Measurements from ENCODE around the gene DNAAF1. TPM values are rescaled to one million over a fixed set of nuclear protein-coding genes. Genes with fewer than 3 reads are reported as not detected.

The DNAAF1 gene
- total RNA-seq, 2 experiments from 2014 or later = 0.39 TPM; not detected in 1

GRCh38 chr16:84161037-84161436, 15.9 kb downstream of the DNAAF1 start:
- Mint-ChIP-seq H3K4me3 (no peak overlapping the region), H3K27ac (no peak overlapping the region), H3K27me3 (peaks cover 25% of the 10 kb centered on the region), H3K36me3 (ENCODE audit: low read depth) (no peaks in the 10 kb centered on the region), H3K4me1 (peaks cover 2% of the 10 kb centered on the region), H3K9me3 (ENCODE audit: low read depth) (no peaks in the 10 kb centered on the region)
- CTCF ChIA-PET = interaction anchor here (0.8 to 1.4 kb wide), 2 partner anchors 15 to 98 kb away, joined by 3 to 4 read pairs; no protein-coding TSS in a partner anchor
- POLR2A ChIA-PET = no interaction called here
- intact Hi-C loops (cut with DNase I, micrococcal nuclease) = no loop called here
- DNase-seq = no peak
- no peak for ATAC-seq

- H3K9me3 Mint-ChIP-seq (ENCODE audit: low read depth) = no peaks in the 10 kb centered on the region
- no peak overlapping the region for H3K27ac Mint-ChIP-seq
- peaks cover 23% of the 10 kb centered on the region for H3K27me3 Mint-ChIP-seq
- ChIA-PET CTCF (interaction anchor here (0.8 to 1.4 kb wide), 2 partner anchors 14 to 99 kb away, joined by 3 to 4 read pairs; no protein-coding TSS in a partner anchor), POLR2A (no interaction called here)
- intact Hi-C loops (cut with DNase I, micrococcal nuclease) = no loop called here
- DNase-seq = no peak
- no peak overlapping the region for H3K4me3 Mint-ChIP-seq
- H3K36me3 Mint-ChIP-seq (ENCODE audit: low read depth) = no peaks in the 10 kb centered on the region
- H3K4me1 Mint-ChIP-seq = no peaks in the 10 kb centered on the region
- ATAC-seq = no peak
These were observed 16.7 kb downstream of the DNAAF1 start for GRCh38 chr16:84161801-84162200.

GRCh38 chr16:84165746-84166145, 20.6 kb downstream of the DNAAF1 start:
- Mint-ChIP-seq H3K36me3 (ENCODE audit: low read depth) (no peaks in the 10 kb centered on the region), H3K27ac (no peak overlapping the region), H3K27me3 (peaks cover 22% of the 10 kb centered on the region), H3K9me3 (ENCODE audit: low read depth) (no peaks in the 10 kb centered on the region), H3K4me3 (no peak overlapping the region), H3K4me1 (no peaks in the 10 kb centered on the region)
- ChIA-PET CTCF (interaction anchor here (0.6 to 2.1 kb wide), 3 partner anchors 9 to 77 kb away, joined by 3 to 8 read pairs (median 3); no protein-coding TSS in a partner anchor), POLR2A (no interaction called here)
- DNase-seq = no peak
- intact Hi-C loops (cut with DNase I, micrococcal nuclease) = no loop called here
- ATAC-seq = no peak

- H3K9me3 Mint-ChIP-seq (ENCODE audit: low read depth) = no peaks in the 10 kb centered on the region
- H3K4me3 Mint-ChIP-seq = no peak overlapping the region
- DNase-seq = peak; percentile 59
- peaks cover 20% of the 10 kb centered on the region for H3K27me3 Mint-ChIP-seq
- intact Hi-C loops (cut with DNase I, micrococcal nuclease) = no loop called here
- no peak overlapping the region for H3K27ac Mint-ChIP-seq
- no peaks in the 10 kb centered on the region for H3K4me1 Mint-ChIP-seq
- no peaks in the 10 kb centered on the region for H3K36me3 Mint-ChIP-seq (ENCODE audit: low read depth)
- CTCF ChIA-PET = interaction anchor here (0.6 to 2.1 kb wide), 8 partner anchors 9 to 327 kb away, joined by 3 to 8 read pairs (median 4); no protein-coding TSS in a partner anchor
- POLR2A ChIA-PET = no interaction called here
- ATAC-seq = peak; percentile 70
These were observed 21.9 kb downstream of the DNAAF1 start for GRCh38 chr16:84166796-84167695.

GRCh38 chr16:84169765-84170310, 24.7 kb downstream of the DNAAF1 start:
- ATAC-seq (no peak), DNase-seq (no peak)
- no peak overlapping the region for H3K27ac Mint-ChIP-seq
- POLR2A ChIA-PET = interaction anchor here (0.6 kb wide), 1 partner anchor 327 kb away, joined by 4 read pairs; no protein-coding TSS in a partner anchor
- intact Hi-C loops (cut with DNase I, micrococcal nuclease) = no loop called here
- CTCF ChIA-PET = interaction anchor here (0.6 to 1.6 kb wide), 9 partner anchors 14 to 343 kb away, joined by 3 to 7 read pairs (median 3); partner anchors contain the start of gene MBTPS1
- peaks cover 15% of the 10 kb centered on the region for H3K27me3 Mint-ChIP-seq
- no peak overlapping the region for H3K4me3 Mint-ChIP-seq
- H3K36me3 Mint-ChIP-seq (ENCODE audit: low read depth) = no peaks in the 10 kb centered on the region
- H3K4me1 Mint-ChIP-seq = no peaks in the 10 kb centered on the region
- H3K9me3 Mint-ChIP-seq (ENCODE audit: low read depth) = no peaks in the 10 kb centered on the region

- intact Hi-C loops (cut with DNase I, micrococcal nuclease) = loop anchor here in 1 of 2 experiments (2.0 kb wide), 1 partner anchor 58 kb away; the partner anchor contains the start of gene MBTPS1
- Mint-ChIP-seq H3K27me3 (peaks cover 7% of the 10 kb centered on the region), H3K4me1 (peaks cover 19% of the 10 kb centered on the region), H3K36me3 (ENCODE audit: low read depth) (peaks cover 8% of the 10 kb centered on the region), H3K9me3 (ENCODE audit: low read depth) (no peaks in the 10 kb centered on the region), H3K4me3 (no peak overlapping the region), H3K27ac (no peak overlapping the region)
- ATAC-seq (no peak), DNase-seq (no peak)
- ChIA-PET CTCF (interaction anchor here (1.1 to 7.7 kb wide), 7 partner anchors 8 to 88 kb away, joined by 3 to 100 read pairs (median 10); partner anchors contain the start of genes MBTPS1 and TAF1C), POLR2A (no interaction called here)
These were observed 29.3 kb downstream of the DNAAF1 start for GRCh38 chr16:84174396-84174795.

GRCh38 chr16:84175350-84176081, 30.4 kb downstream of the DNAAF1 start:
- Mint-ChIP-seq H3K4me1 (peaks cover 19% of the 10 kb centered on the region), H3K4me3 (no peak overlapping the region), H3K36me3 (ENCODE audit: low read depth) (peaks cover 8% of the 10 kb centered on the region), H3K27me3 (peaks cover 2% of the 10 kb centered on the region), H3K9me3 (ENCODE audit: low read depth) (no peaks in the 10 kb centered on the region), H3K27ac (no peak overlapping the region)
- DNase-seq (peak; percentile 81), ATAC-seq (peak; percentile 93)
- intact Hi-C loops (cut with DNase I, micrococcal nuclease) = loop anchor here (1.0 to 5.0 kb wide), 5 partner anchors 33 to 219 kb away; partner anchors contain the start of gene MBTPS1 (in 1 of the 2)
- ChIA-PET POLR2A (interaction anchor here (1.0 kb wide), 1 partner anchor 12 kb away, joined by 3 read pairs; the partner anchor contains the start of gene TAF1C), CTCF (interaction anchor here (0.6 to 7.7 kb wide), 16 partner anchors 9 to 530 kb away, joined by 3 to 100 read pairs (median 4); partner anchors contain the start of genes MBTPS1 and TAF1C)

GRCh38 chr16:84176192-84177053, 31.3 kb downstream of the DNAAF1 start:
- Mint-ChIP-seq H3K36me3 (ENCODE audit: low read depth) (peaks cover 8% of the 10 kb centered on the region), H3K9me3 (ENCODE audit: low read depth) (no peaks in the 10 kb centered on the region), H3K4me3 (no peak overlapping the region), H3K4me1 (peaks cover 19% of the 10 kb centered on the region), H3K27ac (no peak overlapping the region), H3K27me3 (peaks cover 2% of the 10 kb centered on the region)
- ATAC-seq (no peak), DNase-seq (no peak)
- ChIA-PET POLR2A (no interaction called here), CTCF (interaction anchor here (0.6 to 7.7 kb wide), 14 partner anchors 9 to 529 kb away, joined by 3 to 100 read pairs (median 4); partner anchors contain the start of genes MBTPS1 and TAF1C)
- intact Hi-C loops (cut with DNase I, micrococcal nuclease) = loop anchor here in 1 of 2 experiments (5.0 kb wide), 1 partner anchor 34 kb away; no protein-coding TSS in a partner anchor

- H3K4me1 Mint-ChIP-seq = peaks cover 19% of the 10 kb centered on the region
- peak; percentile 41 for DNase-seq
- H3K27ac Mint-ChIP-seq = peak overlapping the region; percentile 77
- ChIA-PET CTCF (interaction anchor here (0.6 to 7.7 kb wide), 6 partner anchors 9 to 179 kb away, joined by 3 to 100 read pairs (median 4); partner anchors contain the start of gene TAF1C), POLR2A (interaction anchor here (0.8 kb wide), 2 partner anchors 9 to 24 kb away, joined by 3 read pairs; partner anchors contain the start of gene TAF1C)
- no peaks in the 10 kb centered on the region for H3K9me3 Mint-ChIP-seq (ENCODE audit: low read depth)
- no peak overlapping the region for H3K4me3 Mint-ChIP-seq
- peaks cover 8% of the 10 kb centered on the region for H3K36me3 Mint-ChIP-seq (ENCODE audit: low read depth)
- H3K27me3 Mint-ChIP-seq = no peaks in the 10 kb centered on the region
- peak; percentile 67 for ATAC-seq
- intact Hi-C loops (cut with DNase I, micrococcal nuclease) = loop anchor here in 1 of 2 experiments (5.0 kb wide), 1 partner anchor 35 kb away; no protein-coding TSS in a partner anchor
These were observed 32.6 kb downstream of the DNAAF1 start for GRCh38 chr16:84177741-84178073.

Data from activated CD4-positive, alpha-beta T cell treated with anti-CD3 and anti-CD28 coated beads for 36 hours (primary cell).